ENCODE data around the gene SLC6A2.

DNA sequence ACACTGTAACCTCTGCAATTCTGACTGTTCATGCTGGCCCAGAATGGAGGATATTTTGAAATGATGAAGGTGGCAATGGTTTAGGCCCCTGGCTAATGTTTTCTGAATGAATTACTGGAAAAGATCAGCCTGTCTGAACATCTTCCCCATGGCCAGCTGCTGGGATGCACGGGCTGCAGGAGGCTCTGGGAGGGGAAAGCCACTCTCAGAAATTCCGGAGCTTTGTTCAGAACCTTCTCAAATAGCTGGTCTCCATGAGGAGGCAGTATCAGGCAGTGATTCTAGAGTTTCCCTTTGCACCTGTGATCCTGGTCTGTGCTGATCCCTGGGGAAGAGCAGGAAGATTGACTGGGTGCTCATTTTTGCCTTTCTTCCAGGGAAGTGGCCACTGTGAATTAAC, 5.0 kb downstream of the SLC6A2 start:
- TF ChIP-seq, protein P1, sequence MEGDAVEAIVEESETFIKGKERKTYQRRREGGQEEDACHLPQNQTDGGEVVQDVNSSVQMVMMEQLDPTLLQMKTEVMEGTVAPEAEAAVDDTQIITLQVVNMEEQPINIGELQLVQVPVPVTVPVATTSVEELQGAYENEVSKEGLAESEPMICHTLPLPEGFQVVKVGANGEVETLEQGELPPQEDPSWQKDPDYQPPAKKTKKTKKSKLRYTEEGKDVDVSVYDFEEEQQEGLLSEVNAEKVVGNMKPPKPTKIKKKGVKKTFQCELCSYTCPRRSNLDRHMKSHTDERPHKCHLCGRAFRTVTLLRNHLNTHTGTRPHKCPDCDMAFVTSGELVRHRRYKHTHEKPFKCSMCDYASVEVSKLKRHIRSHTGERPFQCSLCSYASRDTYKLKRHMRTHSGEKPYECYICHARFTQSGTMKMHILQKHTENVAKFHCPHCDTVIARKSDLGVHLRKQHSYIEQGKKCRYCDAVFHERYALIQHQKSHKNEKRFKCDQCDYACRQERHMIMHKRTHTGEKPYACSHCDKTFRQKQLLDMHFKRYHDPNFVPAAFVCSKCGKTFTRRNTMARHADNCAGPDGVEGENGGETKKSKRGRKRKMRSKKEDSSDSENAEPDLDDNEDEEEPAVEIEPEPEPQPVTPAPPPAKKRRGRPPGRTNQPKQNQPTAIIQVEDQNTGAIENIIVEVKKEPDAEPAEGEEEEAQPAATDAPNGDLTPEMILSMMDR (IDR thresholded peaks at IDR 0.05), result no peak
- TF ChIP-seq POLR2A (IDR thresholded peaks at IDR 0.05), result no peak

Measured in vagina (tissue), 2 donors.